Neural progenitor cell (in vitro differentiated cells): ENCODE measurements around the gene CELF6. TPM values are rescaled to one million over a fixed set of nuclear protein-coding genes. Genes with fewer than 3 reads are reported as not detected.

Experiments
- DNase-seq: peaks from one replicate; pipeline ENCODE4 v3.0.0-alpha.2; 2016; ENCODE audit warnings: low spot score
- H2AFZ ChIP-seq: fragments of 200-600 bp; sonication (generic); replicated peaks from 2 replicates; pipeline ENCODE4 v1.6.1; 2016; ENCODE audit warnings: antibody characterized with exemption
- H3F3A ChIP-seq: fragments of 200-600 bp; sonication (generic); 2 replicates; pipeline ENCODE4 v1.6.1; 2016; ENCODE audit warnings: antibody characterized with exemption, low read depth
- H3K27ac ChIP-seq: fragments of 200-600 bp; sonication (generic); 2 replicates; pipeline ENCODE4 v1.5.1; 2016; ENCODE audit warnings: mild to moderate bottlenecking
- H3K27me3 ChIP-seq: fragments of 200-600 bp; sonication (generic); 2 replicates; pipeline ENCODE4 v1.6.1; 2016; ENCODE audit warnings: mild to moderate bottlenecking, moderate library complexity
- H3K36me3 ChIP-seq: fragments of 200-600 bp; sonication (generic); 2 replicates; pipeline ENCODE4 v1.5.1; 2016
- H3K4me1 ChIP-seq: fragments of 200-600 bp; sonication (generic); 2 replicates; pipeline ENCODE4 v1.6.1; 2016; ENCODE audit warnings: mixed run types
- H3K4me2 ChIP-seq: fragments of 200-600 bp; sonication (generic); 2 replicates; pipeline ENCODE4 v1.6.1; 2016
- H3K4me3 ChIP-seq: fragments of 200-600 bp; sonication (generic); 2 replicates; pipeline ENCODE4 v1.5.1; 2016
- H3K79me2 ChIP-seq: fragments of 200-600 bp; sonication (generic); 2 replicates; pipeline ENCODE4 v1.6.1; 2016; ENCODE audit warnings: low read depth
- H3K9ac ChIP-seq: fragments of 200-600 bp; sonication (generic); 2 replicates; pipeline ENCODE4 v1.6.1; 2016
- H3K9me3 ChIP-seq: fragments of 200-600 bp; sonication (generic); 2 replicates; pipeline ENCODE4 v1.5.1; 2016; ENCODE audit warnings: low read depth
- H4K20me1 ChIP-seq: fragments of 200-600 bp; sonication (generic); 2 replicates; pipeline ENCODE4 v1.6.1; 2016; ENCODE audit warnings: low read depth
- H3K27ac Mint-ChIP-seq: 3 replicates; pipeline ENCODE4 v1.8.0; 2021; ENCODE audit warnings: mixed read lengths
- H3K27me3 Mint-ChIP-seq: 2 replicates; pipeline ENCODE4 v1.8.0; 2022; ENCODE audit warnings: low read depth, mild to moderate bottlenecking, inconsistent platforms, moderate library complexity, mixed read lengths; ENCODE audit not compliant: insufficient read depth
- H3K36me3 Mint-ChIP-seq: 3 replicates; pipeline ENCODE4 v1.8.0; 2021; ENCODE audit warnings: mixed read lengths
- H3K4me1 Mint-ChIP-seq: 3 replicates; pipeline ENCODE4 v1.8.0; 2021; ENCODE audit warnings: mixed read lengths
- H3K4me3 Mint-ChIP-seq: 3 replicates; pipeline ENCODE4 v1.8.0; 2021; ENCODE audit warnings: mild to moderate bottlenecking, moderate library complexity, mixed read lengths
- H3K9me3 Mint-ChIP-seq: 3 replicates; pipeline ENCODE4 v1.8.0; 2020; ENCODE audit warnings: mixed read lengths
- EZH2 ChIP-seq: fragments of 200-600 bp; sonication (generic); IDR thresholded peaks from 2 replicates; pipeline ENCODE4 v1.6.1; 2017; ENCODE audit warnings: antibody characterized with exemption, mild to moderate bottlenecking, moderate library complexity
- EZH2phosphoT487 ChIP-seq: fragments of 200-600 bp; sonication (generic); IDR thresholded peaks from 2 replicates; pipeline ENCODE4 v1.6.1; 2017; ENCODE audit warnings: antibody characterized with exemption
- total RNA-seq: library from RNA; depleted of rRNA; stranded (reverse); fragments of >200 nt; gene quantifications from 2 replicates; pipeline ENCODE4 v1.2.3, GENCODE V29; 2015; ENCODE audit warnings: low replicate concordance
- TF ChIP-seq, protein P1 (sequence below): fragments of 200-600 bp; sonication (generic); IDR thresholded peaks from 2 replicates; pipeline ENCODE4 v1.5.1; 2017; ENCODE audit warnings: antibody characterized with exemption, mild to moderate bottlenecking

Gene CELF6
- total RNA-seq, 1 donor from 2014 or later: 0.95 TPM

- H4K20me1 ChIP-seq: peaks cover 44% of the 10 kb centered on the region
- no peak overlapping the region for H3K4me3 ChIP-seq
- Mint-ChIP-seq H3K9me3 (no peaks in the 10 kb centered on the region), H3K27ac (no peak overlapping the region), H3K27me3 (peaks cover 3% of the 10 kb centered on the region), H3K36me3 (peaks cover 11% of the 10 kb centered on the region), H3K4me1 (peaks cover 28% of the 10 kb centered on the region), H3K4me3 (no peak overlapping the region)
- peaks cover 18% of the 10 kb centered on the region for H3F3A ChIP-seq
- peaks cover 7% of the 10 kb centered on the region for H3K36me3 ChIP-seq
- no peaks in the 10 kb centered on the region for H3K9me3 ChIP-seq
- H3K27me3 ChIP-seq: peaks cover 97% of the 10 kb centered on the region
- no peak overlapping the region for H3K9ac ChIP-seq
- no peaks in the 10 kb centered on the region for H3K79me2 ChIP-seq
- no peak for DNase-seq
- H2AFZ ChIP-seq: no peak overlapping the region
- peaks cover 9% of the 10 kb centered on the region for H3K4me1 ChIP-seq
- TF ChIP-seq, protein P1, sequence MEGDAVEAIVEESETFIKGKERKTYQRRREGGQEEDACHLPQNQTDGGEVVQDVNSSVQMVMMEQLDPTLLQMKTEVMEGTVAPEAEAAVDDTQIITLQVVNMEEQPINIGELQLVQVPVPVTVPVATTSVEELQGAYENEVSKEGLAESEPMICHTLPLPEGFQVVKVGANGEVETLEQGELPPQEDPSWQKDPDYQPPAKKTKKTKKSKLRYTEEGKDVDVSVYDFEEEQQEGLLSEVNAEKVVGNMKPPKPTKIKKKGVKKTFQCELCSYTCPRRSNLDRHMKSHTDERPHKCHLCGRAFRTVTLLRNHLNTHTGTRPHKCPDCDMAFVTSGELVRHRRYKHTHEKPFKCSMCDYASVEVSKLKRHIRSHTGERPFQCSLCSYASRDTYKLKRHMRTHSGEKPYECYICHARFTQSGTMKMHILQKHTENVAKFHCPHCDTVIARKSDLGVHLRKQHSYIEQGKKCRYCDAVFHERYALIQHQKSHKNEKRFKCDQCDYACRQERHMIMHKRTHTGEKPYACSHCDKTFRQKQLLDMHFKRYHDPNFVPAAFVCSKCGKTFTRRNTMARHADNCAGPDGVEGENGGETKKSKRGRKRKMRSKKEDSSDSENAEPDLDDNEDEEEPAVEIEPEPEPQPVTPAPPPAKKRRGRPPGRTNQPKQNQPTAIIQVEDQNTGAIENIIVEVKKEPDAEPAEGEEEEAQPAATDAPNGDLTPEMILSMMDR: no peak
- no peak for TF ChIP-seq EZH2phosphoT487
- no peak for TF ChIP-seq EZH2
- H3K4me2 ChIP-seq: no peak overlapping the region
- no peak overlapping the region for H3K27ac ChIP-seq
Observed at GRCh38 chr15:72236381-72237003, 83.5 kb downstream of the CELF6 start.

GRCh38 chr15:72235298-72235697 lies 84.7 kb downstream of the CELF6 start:
- Histone ChIP-seq H3K79me2 (peaks cover 6% of the 10 kb centered on the region), H2AFZ (no peak overlapping the region), H3K9me3 (no peaks in the 10 kb centered on the region), H3K27me3 (peaks cover 85% of the 10 kb centered on the region), H3K4me3 (no peak overlapping the region), H3F3A (peaks cover 26% of the 10 kb centered on the region), H3K4me1 (peaks cover 9% of the 10 kb centered on the region), H3K27ac (no peak overlapping the region), H3K9ac (no peak overlapping the region), H3K4me2 (no peak overlapping the region), H4K20me1 (peaks cover 32% of the 10 kb centered on the region), H3K36me3 (no peaks in the 10 kb centered on the region)
- Mint-ChIP-seq H3K4me3 (no peak overlapping the region), H3K27ac (no peak overlapping the region), H3K9me3 (no peaks in the 10 kb centered on the region), H3K4me1 (peaks cover 26% of the 10 kb centered on the region), H3K27me3 (peaks cover 5% of the 10 kb centered on the region), H3K36me3 (no peaks in the 10 kb centered on the region)
- no peak for DNase-seq
- no peak for TF ChIP-seq EZH2
- TF ChIP-seq, protein P1: no peak
- TF ChIP-seq EZH2phosphoT487: no peak

Other genes starting within 250 kb of the CELF6 start
- 19.6 and 38.5 TPM in 2 replicates for gene MYO9A, start 202.0 kb downstream of the CELF6 start, total RNA-seq
- 9.0 and 13.5 TPM in 2 replicates for gene SENP8, start 201.8 kb downstream of the CELF6 start, total RNA-seq
- 0.40 and 0.43 TPM in 2 replicates for gene GRAMD2A, start 122.4 kb downstream of the CELF6 start, total RNA-seq
- gene PKM, start 89.0 kb downstream of the CELF6 start, total RNA-seq: 1,033 and 1,163 TPM in 2 replicates
- gene PARP6, start 47.6 kb downstream of the CELF6 start, total RNA-seq: 34.3 and 38.6 TPM in 2 replicates
- gene HEXA, start 55.9 kb upstream of the CELF6 start, total RNA-seq: 34.5 and 44.6 TPM in 2 replicates
- gene TMEM202, start 78.1 kb upstream of the CELF6 start, total RNA-seq: not detected in 2 replicates
- 53.5 and 68.0 TPM in 2 replicates for gene ARIH1, start 154.2 kb upstream of the CELF6 start, total RNA-seq